Mesenchymal stem cell (in vitro differentiated cells and primary cell): ENCODE data around the gene ARL9.

Experiments used
- DNase-seq: peaks from one replicate; pipeline ENCODE4 v3.0.0-alpha.2; 2013
- H2AFZ ChIP-seq: one replicate; pipeline ENCODE4 v1.6.1; 2013; ENCODE audit warnings: low read depth, mild to moderate bottlenecking, control low read depth, inconsistent platforms, low read length, moderate library complexity
- H2AK5ac ChIP-seq: 2 replicates; pipeline ENCODE4 v1.6.1; 2013; ENCODE audit warnings: low read length, moderate library complexity, mild to moderate bottlenecking, inconsistent platforms; ENCODE audit not compliant: severe bottlenecking
- H2BK120ac ChIP-seq: one replicate; pipeline ENCODE4 v1.6.1; 2013; ENCODE audit warnings: low read depth, mild to moderate bottlenecking, inconsistent platforms, low read length, moderate library complexity
- H2BK12ac ChIP-seq, 2 experiments: one replicate each; pipeline ENCODE4 v1.6.1; 2013; ENCODE audit warnings: inconsistent platforms in 2 of 2, low read length in 2 of 2, mild to moderate bottlenecking in 2 of 2, moderate library complexity in 2 of 2, control low read depth in 1 of 2
- H2BK15ac ChIP-seq: one replicate; pipeline ENCODE4 v1.6.1; 2013; ENCODE audit warnings: mild to moderate bottlenecking, low read depth, inconsistent platforms; ENCODE audit not compliant: poor library complexity, severe bottlenecking
- H2BK5ac ChIP-seq: 2 replicates; pipeline ENCODE4 v1.6.1; 2013; ENCODE audit warnings: low read depth, mild to moderate bottlenecking, low read length, control low read depth, inconsistent platforms; ENCODE audit not compliant: poor library complexity, severe bottlenecking
- H3K14ac ChIP-seq, 2 experiments: one replicate each; pipeline ENCODE4 v1.6.1; 2013; ENCODE audit warnings: inconsistent platforms in 2 of 2, low read length in 2 of 2, control low read depth in 1 of 2, mild to moderate bottlenecking in 1 of 2, moderate library complexity in 1 of 2
- H3K18ac ChIP-seq, 2 experiments: one replicate each; pipeline ENCODE4 v1.6.1; 2013; ENCODE audit warnings: inconsistent platforms in 2 of 2, low read length in 2 of 2, control low read depth in 1 of 2, low read depth in 1 of 2, mild to moderate bottlenecking in 1 of 2
- H3K23ac ChIP-seq, 2 experiments: one replicate each; pipeline ENCODE4 v1.6.1; 2013; ENCODE audit warnings: inconsistent platforms in 2 of 2, low read length in 2 of 2, mild to moderate bottlenecking in 2 of 2, moderate library complexity in 2 of 2, control low read depth in 1 of 2
- H3K27ac ChIP-seq: 2 replicates; pipeline ENCODE4 v1.5.1; 2013; ENCODE audit warnings: mild to moderate bottlenecking, moderate library complexity, low read length, control low read depth, inconsistent platforms; ENCODE audit not compliant: poor library complexity, severe bottlenecking
- H3K27me3 ChIP-seq, 2 experiments: 2 replicates each; pipeline versions ENCODE4 v1.6.1 to v1.7.0; 2013; ENCODE audit warnings: low read length in 2 of 2, mild to moderate bottlenecking in 2 of 2, moderate library complexity in 2 of 2, control low read depth in 1 of 2, inconsistent platforms in 1 of 2; ENCODE audit not compliant: control insufficient read depth in 1 of 2, insufficient read depth in 1 of 2
- H3K36me3 ChIP-seq, 2 experiments: 2 replicates each; pipeline versions ENCODE4 v1.6.1 to v1.7.0; 2013; ENCODE audit warnings: low read length in 2 of 2, control low read depth in 1 of 2, inconsistent platforms in 1 of 2, low read depth in 1 of 2, mild to moderate bottlenecking in 1 of 2; ENCODE audit not compliant: insufficient read depth in 2 of 2, control insufficient read depth in 1 of 2
- H3K4ac ChIP-seq, 2 experiments: one replicate each; pipeline ENCODE4 v1.6.1; 2013; ENCODE audit warnings: inconsistent platforms in 2 of 2, low read length in 2 of 2, mild to moderate bottlenecking in 2 of 2, moderate library complexity in 2 of 2, control low read depth in 1 of 2, low read depth in 1 of 2
- H3K4me1 ChIP-seq: 2 replicates; pipeline ENCODE4 v1.6.1; 2013; ENCODE audit warnings: low read depth, low read length, control low read depth; ENCODE audit not compliant: control insufficient read depth, insufficient read depth
- H3K4me2 ChIP-seq: 2 replicates; pipeline ENCODE4 v1.6.1; 2013; ENCODE audit warnings: low read length, mild to moderate bottlenecking, inconsistent platforms; ENCODE audit not compliant: poor library complexity, severe bottlenecking
- H3K4me3 ChIP-seq, 2 experiments: 2 replicates each; pipeline versions ENCODE4 v1.5.1 to v1.7.0; 2013; ENCODE audit warnings: low read length in 2 of 2, mild to moderate bottlenecking in 2 of 2, control low read depth in 1 of 2, low read depth in 1 of 2; ENCODE audit not compliant: insufficient read depth in 1 of 2
- H3K79me1 ChIP-seq: replicated peaks from 2 replicates; pipeline ENCODE4 v1.6.1; 2013; ENCODE audit warnings: mild to moderate bottlenecking, control low read depth, low read length, inconsistent platforms; ENCODE audit not compliant: poor library complexity, severe bottlenecking
- H3K9ac ChIP-seq: 2 replicates; pipeline ENCODE4 v1.7.0; 2013; ENCODE audit warnings: mild to moderate bottlenecking, low read length, moderate library complexity
- H3K9me3 ChIP-seq: 2 replicates; pipeline ENCODE4 v1.7.0; 2013; ENCODE audit warnings: mild to moderate bottlenecking, low read length; ENCODE audit not compliant: control insufficient read depth
- H4K8ac ChIP-seq: one replicate; pipeline ENCODE4 v1.6.1; 2013; ENCODE audit warnings: inconsistent platforms, mild to moderate bottlenecking, low read length, moderate library complexity
- H4K91ac ChIP-seq: one replicate; pipeline ENCODE4 v1.6.1; 2013; ENCODE audit warnings: mild to moderate bottlenecking, low read length, inconsistent platforms
- WGBS: methylation state at CpG from one replicate; pipeline ENCODE4 v1.1.7; 2013; ENCODE audit warnings: mixed read lengths; 5-methylcytosine and 5-hydroxymethylcytosine counted together

Gene ARL9

GRCh38 chr4:56477192-56477702, 28.3 kb upstream of the ARL9 start:
- H2BK15ac ChIP-seq = no peak overlapping the region
- H3K14ac ChIP-seq = no peak overlapping the region
- no peak for DNase-seq
- peaks cover 10% of the 10 kb centered on the region for H3K79me1 ChIP-seq
- no peak overlapping the region for H3K9ac ChIP-seq
- no peak overlapping the region for H4K8ac ChIP-seq
- H2BK120ac ChIP-seq = no peak overlapping the region
- no peak overlapping the region for H3K4me3 ChIP-seq
- H2AK5ac ChIP-seq = no peak overlapping the region
- no peak overlapping the region for H2BK5ac ChIP-seq
- no peak overlapping the region for H3K27ac ChIP-seq
- no peak overlapping the region for H2AFZ ChIP-seq
- no peaks in the 10 kb centered on the region for H3K4me1 ChIP-seq
- no peak overlapping the region for H3K4me2 ChIP-seq
- H3K27me3 ChIP-seq = no peaks in the 10 kb centered on the region
- no peak overlapping the region for H3K18ac ChIP-seq
- H3K36me3 ChIP-seq = peaks cover 30 to 92% of the 10 kb centered on the region in 2 experiments
- H2BK12ac ChIP-seq = no peak overlapping the region
- no peak overlapping the region for H3K4ac ChIP-seq
- no peak overlapping the region for H3K23ac ChIP-seq
- H4K91ac ChIP-seq = no peak overlapping the region
- 95% methylated on average over 4 of the region's 5 CpGs for WGBS
- no peaks in the 10 kb centered on the region for H3K9me3 ChIP-seq

GRCh38 chr4:56480691-56481090, 24.9 kb upstream of the ARL9 start:
- Histone ChIP-seq H3K27me3 (no peaks in the 10 kb centered on the region), H3K4me1 (peaks cover 1% of the 10 kb centered on the region), H2BK12ac (no peak overlapping the region), H3K4ac (no peak overlapping the region), H3K27ac (no peak overlapping the region), H3K23ac (no peak overlapping the region), H2BK5ac (no peak overlapping the region), H3K18ac (no peak overlapping the region), H3K4me2 (no peak overlapping the region), H3K14ac (no peak overlapping the region), H2BK15ac (no peak overlapping the region), H3K4me3 (no peak overlapping the region), H2BK120ac (no peak overlapping the region), H3K9me3 (no peaks in the 10 kb centered on the region), H2AFZ (no peak overlapping the region), H3K36me3 (peaks cover 23 to 91% of the 10 kb centered on the region in 2 experiments), H3K79me1 (peaks cover 8% of the 10 kb centered on the region), H4K8ac (no peak overlapping the region), H3K9ac (no peak overlapping the region), H2AK5ac (no peak overlapping the region), H4K91ac (no peak overlapping the region)
- 94% methylated on average over 2 of the region's 3 CpGs for WGBS
- DNase-seq = no peak

GRCh38 chr4:56496241-56496640, 9.3 kb upstream of the ARL9 start:
- H3K4me2 ChIP-seq = no peak overlapping the region
- no peak overlapping the region for H3K27ac ChIP-seq
- no peak overlapping the region for H3K9ac ChIP-seq
- no peaks in the 10 kb centered on the region for H3K27me3 ChIP-seq
- no peak overlapping the region for H3K4ac ChIP-seq
- H4K91ac ChIP-seq = no peak overlapping the region
- no peak overlapping the region for H2BK15ac ChIP-seq
- no peak overlapping the region for H3K14ac ChIP-seq
- H2BK5ac ChIP-seq = no peak overlapping the region
- no peaks in the 10 kb centered on the region for H3K9me3 ChIP-seq
- H4K8ac ChIP-seq = no peak overlapping the region
- no peak overlapping the region for H2BK12ac ChIP-seq
- no peak overlapping the region for H2AK5ac ChIP-seq
- H3K36me3 ChIP-seq = peaks cover 22 to 87% of the 10 kb centered on the region in 2 experiments
- DNase-seq = no peak
- no peak overlapping the region for H3K4me3 ChIP-seq
- no peak overlapping the region for H2BK120ac ChIP-seq
- 100% methylated on average over 1 of the region's 1 CpG for WGBS
- H2AFZ ChIP-seq = no peak overlapping the region
- peaks cover 5% of the 10 kb centered on the region for H3K79me1 ChIP-seq
- no peaks in the 10 kb centered on the region for H3K4me1 ChIP-seq
- H3K23ac ChIP-seq = no peak overlapping the region
- H3K18ac ChIP-seq = no peak overlapping the region

- Histone ChIP-seq H2BK120ac (no peak overlapping the region), H2AFZ (no peak overlapping the region), H3K36me3 (no peaks in the 10 kb centered on the region), H4K91ac (no peak overlapping the region), H3K4ac (no peak overlapping the region), H2BK5ac (no peak overlapping the region), H2BK12ac (no peak overlapping the region), H3K23ac (no peak overlapping the region), H3K9ac (no peak overlapping the region), H3K14ac (no peak overlapping the region), H3K79me1 (peaks cover 2% of the 10 kb centered on the region), H2BK15ac (no peak overlapping the region), H3K27ac (no peak overlapping the region), H2AK5ac (no peak overlapping the region), H3K4me2 (no peak overlapping the region), H3K27me3 (no peaks in the 10 kb centered on the region), H3K4me1 (peaks cover 4% of the 10 kb centered on the region), H3K18ac (no peak overlapping the region), H4K8ac (no peak overlapping the region), H3K4me3 (no peak overlapping the region), H3K9me3 (no peaks in the 10 kb centered on the region)
- no peak for DNase-seq
Observed at GRCh38 chr4:56511098-56511497, 5.5 kb downstream of the ARL9 start.
